OCI-LY7 (cell line): ENCODE data around the gene LSM8.
A peak's percentile ranks its signal among the peaks of the same experiment; 100 is the strongest.

Experiments used
- CTCF ChIP-seq: fragments of 200-600 bp; sonication (generic); conservative IDR thresholded peaks from 2 replicates; pipeline ENCODE4 v1.5.1; 2014; ENCODE audit warnings: mild to moderate bottlenecking, antibody characterized with exemption, low read length, moderate library complexity, mixed read lengths
- EZH2phosphoT487 ChIP-seq: fragments of 200-600 bp; sonication (generic); IDR thresholded peaks from 2 replicates; pipeline ENCODE4 v1.6.1; 2018; ENCODE audit warnings: low read depth, borderline replicate concordance, mild to moderate bottlenecking, mixed run types, antibody characterized with exemption, low read length, moderate library complexity, mixed read lengths

- TF ChIP-seq CTCF (0 out of 2 replicates have a peak, but pooled peaks have one; percentile 18), EZH2phosphoT487 (no peak)
Observed at GRCh38 chr7:118169146-118169545, 14.8 kb upstream of the LSM8 start.
